ENCODE measurements around the gene WWC2.

Gene WWC2

DNA sequence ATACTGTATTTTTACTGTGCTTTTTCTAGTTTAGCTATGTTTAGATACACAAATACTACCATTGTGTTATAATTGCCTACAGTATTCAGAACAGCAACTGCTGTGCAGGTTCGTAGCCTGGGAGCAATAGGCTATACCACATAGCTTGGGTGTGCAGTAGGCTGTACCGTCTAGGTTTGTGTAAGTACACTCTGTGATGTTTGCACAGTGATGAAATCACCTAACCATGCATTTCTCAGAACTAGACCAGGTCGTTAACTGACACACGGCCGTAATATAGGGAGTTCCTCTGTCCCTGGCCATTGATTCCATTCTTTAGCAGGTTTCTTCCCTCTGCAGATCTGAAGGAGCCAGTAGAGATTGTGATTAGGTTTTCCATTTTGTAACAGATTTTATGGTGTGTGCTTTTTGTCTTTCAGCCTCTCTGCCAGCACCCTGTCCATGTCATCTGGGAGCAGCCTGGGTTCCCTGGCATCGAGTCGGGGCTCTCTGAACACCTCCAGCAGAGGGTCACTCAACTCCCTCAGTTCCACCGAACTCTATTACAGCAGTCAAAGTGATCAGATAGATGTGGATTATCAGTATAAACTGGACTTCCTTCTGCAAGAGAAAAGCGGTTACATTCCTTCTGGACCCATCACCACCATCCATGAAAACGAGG, 161.6 kb downstream of the WWC2 start:
- DNase-seq, result no peak
- Histone ChIP-seq H3K4me3 (ENCODE audit: low read depth, low read length) (no peak overlapping the region), H3K36me3 (peaks cover 7% of the 10 kb centered on the region), H3K27me3 (ENCODE audit: insufficient read depth, low read depth, severe bottlenecking) (no peaks in the 10 kb centered on the region), H3K9me3 (ENCODE audit: severe bottlenecking) (no peaks in the 10 kb centered on the region), H3K27ac (no peak overlapping the region)
- TF ChIP-seq, protein P1, sequence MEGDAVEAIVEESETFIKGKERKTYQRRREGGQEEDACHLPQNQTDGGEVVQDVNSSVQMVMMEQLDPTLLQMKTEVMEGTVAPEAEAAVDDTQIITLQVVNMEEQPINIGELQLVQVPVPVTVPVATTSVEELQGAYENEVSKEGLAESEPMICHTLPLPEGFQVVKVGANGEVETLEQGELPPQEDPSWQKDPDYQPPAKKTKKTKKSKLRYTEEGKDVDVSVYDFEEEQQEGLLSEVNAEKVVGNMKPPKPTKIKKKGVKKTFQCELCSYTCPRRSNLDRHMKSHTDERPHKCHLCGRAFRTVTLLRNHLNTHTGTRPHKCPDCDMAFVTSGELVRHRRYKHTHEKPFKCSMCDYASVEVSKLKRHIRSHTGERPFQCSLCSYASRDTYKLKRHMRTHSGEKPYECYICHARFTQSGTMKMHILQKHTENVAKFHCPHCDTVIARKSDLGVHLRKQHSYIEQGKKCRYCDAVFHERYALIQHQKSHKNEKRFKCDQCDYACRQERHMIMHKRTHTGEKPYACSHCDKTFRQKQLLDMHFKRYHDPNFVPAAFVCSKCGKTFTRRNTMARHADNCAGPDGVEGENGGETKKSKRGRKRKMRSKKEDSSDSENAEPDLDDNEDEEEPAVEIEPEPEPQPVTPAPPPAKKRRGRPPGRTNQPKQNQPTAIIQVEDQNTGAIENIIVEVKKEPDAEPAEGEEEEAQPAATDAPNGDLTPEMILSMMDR (IDR thresholded peaks at IDR 0.05; ENCODE audit: low read depth, low read length), result no peak

DNA sequence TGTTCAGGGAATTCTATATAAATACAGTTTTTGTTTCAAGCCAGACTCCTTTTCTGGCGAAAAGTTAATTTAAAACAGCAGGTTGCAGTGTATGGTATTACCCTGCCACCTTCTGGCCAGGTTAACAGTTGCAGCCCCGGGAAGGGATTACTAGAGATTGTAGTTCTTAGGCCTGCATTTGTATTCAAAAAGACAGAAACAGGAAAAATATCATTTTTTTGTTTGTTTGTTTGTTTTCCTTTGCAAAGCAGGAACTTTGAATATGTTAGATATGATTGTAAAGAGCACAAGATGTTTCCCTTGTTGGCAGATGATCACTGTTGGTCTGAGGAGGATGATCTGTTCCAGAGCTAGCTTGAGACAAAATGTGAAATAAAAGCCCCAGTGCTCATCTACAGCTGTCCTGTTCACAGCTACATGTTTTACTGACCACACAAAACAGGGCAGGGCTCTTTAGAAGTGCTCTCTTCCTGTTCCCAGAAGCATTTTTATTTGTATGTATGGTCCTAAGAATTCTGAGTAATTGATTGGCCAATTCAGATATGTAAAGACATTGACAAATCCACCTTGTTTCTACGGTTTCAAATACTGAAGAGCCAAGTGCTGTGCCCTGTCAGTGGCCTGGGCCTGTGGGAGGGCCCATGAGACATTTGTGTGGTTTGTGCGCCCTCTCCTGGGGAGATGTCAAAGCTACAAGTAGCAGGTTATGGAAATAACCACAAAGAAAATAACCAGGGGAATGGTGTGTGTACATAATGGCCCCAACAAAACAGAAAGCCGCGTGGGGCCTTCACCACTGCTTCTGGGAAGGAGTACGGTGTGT, 163.1 kb downstream of the WWC2 start:
- TF ChIP-seq, protein P1 (IDR thresholded peaks at IDR 0.05; ENCODE audit: low read depth, low read length), result peak; percentile 74
- Histone ChIP-seq H3K27me3 (ENCODE audit: insufficient read depth, low read depth, severe bottlenecking) (no peaks in the 10 kb centered on the region), H3K9me3 (ENCODE audit: severe bottlenecking) (no peaks in the 10 kb centered on the region), H3K27ac (peak overlapping the region; percentile 24), H3K36me3 (peaks cover 7% of the 10 kb centered on the region), H3K4me3 (ENCODE audit: low read depth, low read length) (no peak overlapping the region)
- peak; percentile 91 for DNase-seq

DNA sequence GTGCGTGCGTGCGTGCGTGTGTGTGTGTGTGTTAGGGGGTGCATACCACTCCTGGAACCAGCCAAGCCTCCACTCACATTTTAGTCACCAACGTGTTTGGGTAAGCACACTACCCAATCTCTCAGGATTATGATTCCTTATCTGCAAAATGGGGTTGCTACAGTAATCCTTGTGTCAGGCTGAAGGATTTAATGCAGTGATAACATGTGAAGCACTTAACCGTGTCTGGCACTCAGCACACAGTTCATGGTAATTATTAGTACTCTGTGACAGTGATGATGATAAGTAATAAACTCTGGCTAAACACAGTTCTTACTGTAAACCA, 163.7 kb downstream of the WWC2 start:
- DNase-seq, result no peak
- H3K27me3 ChIP-seq (ENCODE audit: insufficient read depth, low read depth, severe bottlenecking), result no peaks in the 10 kb centered on the region
- no peaks in the 10 kb centered on the region for H3K9me3 ChIP-seq (ENCODE audit: severe bottlenecking)
- H3K4me3 ChIP-seq (ENCODE audit: low read depth, low read length), result no peak overlapping the region
- H3K27ac ChIP-seq, result no peak overlapping the region
- peaks cover 7% of the 10 kb centered on the region for H3K36me3 ChIP-seq
- TF ChIP-seq, protein P1 (IDR thresholded peaks at IDR 0.05; ENCODE audit: low read depth, low read length), result no peak

DNA sequence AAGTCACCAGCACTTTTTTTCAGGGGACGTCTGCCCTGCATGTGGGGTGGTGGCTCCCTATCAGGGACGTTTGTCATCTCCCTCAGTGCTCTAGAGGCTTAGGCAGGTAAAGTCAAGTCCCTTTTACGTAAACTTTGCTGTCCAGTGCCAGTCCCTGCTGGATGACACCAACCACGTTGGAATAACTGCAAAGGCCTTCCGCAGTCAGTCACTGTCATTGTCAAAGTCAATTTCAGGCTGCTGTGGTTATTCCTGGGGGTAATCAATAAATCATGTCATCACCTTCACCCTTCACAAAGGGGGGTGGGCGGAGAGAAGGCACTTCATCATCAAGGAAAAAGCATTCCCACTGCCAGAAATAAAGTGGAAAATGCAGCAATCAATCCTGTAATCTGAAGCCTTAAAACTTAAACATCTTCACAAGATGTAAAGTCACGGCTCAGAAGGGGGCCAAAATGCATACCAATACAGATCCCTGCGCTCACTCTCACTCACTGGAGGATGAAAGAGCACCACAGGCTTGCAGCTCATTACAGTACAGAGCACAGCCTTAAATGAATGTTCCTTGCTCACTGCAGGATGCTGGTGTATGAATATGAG, 164.8 kb downstream of the WWC2 start:
- no peak for DNase-seq
- H3K27ac ChIP-seq, result no peak overlapping the region
- H3K36me3 ChIP-seq, result peaks cover 7% of the 10 kb centered on the region
- TF ChIP-seq, protein P1 (IDR thresholded peaks at IDR 0.05; ENCODE audit: low read depth, low read length), result no peak
- no peaks in the 10 kb centered on the region for H3K27me3 ChIP-seq (ENCODE audit: insufficient read depth, low read depth, severe bottlenecking)
- no peak overlapping the region for H3K4me3 ChIP-seq (ENCODE audit: low read depth, low read length)
- H3K9me3 ChIP-seq (ENCODE audit: severe bottlenecking), result no peaks in the 10 kb centered on the region

DNA sequence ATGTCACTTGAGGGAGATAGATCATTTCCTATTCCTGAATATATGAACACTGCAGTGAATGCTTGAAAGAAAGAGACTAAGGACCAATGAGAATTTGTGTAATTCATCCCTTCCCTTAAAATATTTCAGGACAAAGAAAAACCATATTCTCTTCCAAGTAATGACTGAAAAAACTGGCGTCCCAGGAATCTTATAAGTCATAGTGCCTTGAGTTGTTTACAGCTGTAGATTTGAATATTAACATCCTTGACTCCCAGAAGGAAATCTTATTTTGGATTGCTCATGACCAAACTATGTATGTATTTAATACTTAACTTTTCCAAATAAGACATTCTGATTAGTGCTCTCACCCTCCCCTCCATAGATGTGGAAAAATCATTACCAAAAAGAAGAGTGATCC, 165.6 kb downstream of the WWC2 start:
- no peaks in the 10 kb centered on the region for H3K9me3 ChIP-seq (ENCODE audit: severe bottlenecking)
- TF ChIP-seq, protein P1 (IDR thresholded peaks at IDR 0.05; ENCODE audit: low read depth, low read length), result no peak
- peaks cover 11% of the 10 kb centered on the region for H3K36me3 ChIP-seq
- no peak for DNase-seq
- H3K27ac ChIP-seq, result no peak overlapping the region
- H3K4me3 ChIP-seq (ENCODE audit: low read depth, low read length), result no peak overlapping the region
- no peaks in the 10 kb centered on the region for H3K27me3 ChIP-seq (ENCODE audit: insufficient read depth, low read depth, severe bottlenecking)
